HG02623 (cell line): ENCODE data around the gene FAM200A.
"Not testable (repeated sequence)": the region's sequence is repeated elsewhere in the genome, so short reads cannot be mapped to it uniquely, and the experiment has no call there.

ENCODE experiments used
- ATAC-seq: cut with Tn5 transposase; IDR thresholded peaks from one replicate; pipeline ENCODE4 v1.9.1; 2021; ENCODE audit warnings: moderate library complexity; ENCODE audit not compliant: unreplicated experiment

Gene FAM200A

GRCh38 chr7:99559175-99559915 is 7.4 kb upstream of the FAM200A start:
- ATAC-seq: no peak

GRCh38 chr7:99558306-99559174 is 6.6 kb upstream of the FAM200A start, which contains the start of gene ZNF655:
Gene ZNF655 (plus strand): TSS chr7:99558642. CDS start chr7:99560560, 1,918 bp downstream.
- ATAC-seq: peak; percentile 74

GRCh38 chr7:99557940-99558305 is 6.0 kb upstream of the FAM200A start:
- ATAC-seq: peak; percentile 38

GRCh38 chr7:99557196-99557607 is 5.3 kb upstream of the FAM200A start:
- ATAC-seq: no peak

- no peak for ATAC-seq
These were observed 3.0 kb upstream of the FAM200A start for GRCh38 chr7:99554939-99555338.

- no peak for ATAC-seq
These were observed 1.1 kb upstream of the FAM200A start for GRCh38 chr7:99553039-99553438.

- ATAC-seq: no peak
These were observed 580 bp downstream of the FAM200A start for GRCh38 chr7:99551334-99551733.

GRCh38 chr7:99549545-99549944 is 2.4 kb downstream of the FAM200A start:
- ATAC-seq: not testable (repeated sequence)

- not testable (repeated sequence) for ATAC-seq
These were observed 6.6 kb downstream of the FAM200A start for GRCh38 chr7:99545308-99545707.

- ATAC-seq: no peak
These were observed 8.0 kb downstream of the FAM200A start for GRCh38 chr7:99543916-99544315.

- no peak for ATAC-seq
These were observed 8.7 kb downstream of the FAM200A start for GRCh38 chr7:99543081-99543671.

GRCh38 chr7:99541212-99541611 is 10.7 kb downstream of the FAM200A start:
- no peak for ATAC-seq

GRCh38 chr7:99540542-99540941 is 11.4 kb downstream of the FAM200A start:
- ATAC-seq: no peak

- ATAC-seq: no peak
These were observed 12.6 kb downstream of the FAM200A start for GRCh38 chr7:99539213-99539811.

GRCh38 chr7:99535667-99536066 is 16.2 kb downstream of the FAM200A start:
- ATAC-seq: no peak

- no peak for ATAC-seq
These were observed 20.6 kb downstream of the FAM200A start for GRCh38 chr7:99531354-99531765.

- no peak for ATAC-seq
These were observed 26.0 kb downstream of the FAM200A start for GRCh38 chr7:99525713-99526440.

GRCh38 chr7:99521399-99521798 is 30.5 kb downstream of the FAM200A start:
- ATAC-seq: no peak

GRCh38 chr7:99514050-99514449 is 37.9 kb downstream of the FAM200A start:
- ATAC-seq: no peak

- peak; percentile 3 for ATAC-seq
These were observed 46.6 kb downstream of the FAM200A start for GRCh38 chr7:99505324-99505662.
